Smooth muscle cell (in vitro differentiated cells): ENCODE results near the gene C11orf42. TPM values are rescaled to one million over a fixed set of nuclear protein-coding genes. Genes with fewer than 3 reads are reported as not detected.

Source experiments
- polyA plus RNA-seq: library from polyadenylated mRNA; unstranded; fragments of >200 nt; fragmentation: Nextera tagmentation; extraction: Ambion mirVana; gene quantifications from 2 replicates; pipeline ENCODE4 v1.2.1, GENCODE V29; 2016
- total RNA-seq: library from RNA; depleted of rRNA; stranded (reverse); fragments of >200 nt; gene quantifications from 2 replicates; pipeline ENCODE4 v1.2.3, GENCODE V29; 2014

The C11orf42 gene
- total and polyA plus RNA-seq, 2 experiments from 2014 or later = not detected

Other genes starting within 250 kb of the C11orf42 start
- 2.2 TPM in 1 of 2 replicates, not detected in the other for gene OR56A5, start 237.1 kb upstream of the C11orf42 start, total RNA-seq
- gene OR56A5, start 237.1 kb upstream of the C11orf42 start, polyA plus RNA-seq = not detected in 2 replicates
- 0.18 TPM in 1 of 2 replicates, not detected in the other for gene OR52L1, start 218.6 kb upstream of the C11orf42 start, total RNA-seq
- not detected in 2 replicates for gene OR52L1, start 218.6 kb upstream of the C11orf42 start, polyA plus RNA-seq
- gene OR56A4, start 198.6 kb upstream of the C11orf42 start, total RNA-seq = 0.13 TPM in 1 of 2 replicates, not detected in the other
- gene OR56A4, start 198.6 kb upstream of the C11orf42 start, polyA plus RNA-seq = not detected in 2 replicates
- gene OR56A1, start 174.8 kb upstream of the C11orf42 start, total RNA-seq = 0.04 and 0.22 TPM in 2 replicates
- not detected in 2 replicates for gene OR56A1, start 174.8 kb upstream of the C11orf42 start, polyA plus RNA-seq
- not detected in 2 replicates for gene OR56B4, start 97.9 kb upstream of the C11orf42 start, total RNA-seq
- 0.15 TPM in 1 of 2 replicates, not detected in the other for gene OR56B4, start 97.9 kb upstream of the C11orf42 start, polyA plus RNA-seq
- not detected in 2 replicates for gene OR52B2, start 35.2 kb upstream of the C11orf42 start, total RNA-seq
- gene OR52B2, start 35.2 kb upstream of the C11orf42 start, polyA plus RNA-seq = not detected in 2 replicates
- gene OR52W1, start 6.3 kb upstream of the C11orf42 start, total RNA-seq = not detected in 2 replicates
- not detected in 2 replicates for gene OR52W1, start 6.3 kb upstream of the C11orf42 start, polyA plus RNA-seq
- gene FHIP1B, start 29.1 kb downstream of the C11orf42 start, total RNA-seq = 16.2 and 17.9 TPM in 2 replicates
- gene FHIP1B, start 29.1 kb downstream of the C11orf42 start, polyA plus RNA-seq = 16.2 and 22.1 TPM in 2 replicates
- 0.58 TPM in 1 of 2 replicates, not detected in the other for gene CNGA4, start 33.5 kb downstream of the C11orf42 start, total RNA-seq
- not detected in 2 replicates for gene CNGA4, start 33.5 kb downstream of the C11orf42 start, polyA plus RNA-seq
- 0.09 and 0.27 TPM in 2 replicates for gene CCKBR, start 54.3 kb downstream of the C11orf42 start, total RNA-seq
- gene CCKBR, start 54.3 kb downstream of the C11orf42 start, polyA plus RNA-seq = 0.26 and 0.69 TPM in 2 replicates
- 134 and 177 TPM in 2 replicates for gene CAVIN3, start 114.9 kb downstream of the C11orf42 start, total RNA-seq
- 251 and 257 TPM in 2 replicates for gene CAVIN3, start 114.9 kb downstream of the C11orf42 start, polyA plus RNA-seq
- gene SMPD1, start 184.9 kb downstream of the C11orf42 start, total RNA-seq = 40.2 and 57.3 TPM in 2 replicates
- 50.0 and 56.6 TPM in 2 replicates for gene SMPD1, start 184.9 kb downstream of the C11orf42 start, polyA plus RNA-seq
- 31.1 and 36.7 TPM in 2 replicates for gene APBB1, start 213.5 kb downstream of the C11orf42 start, total RNA-seq
- gene APBB1, start 213.5 kb downstream of the C11orf42 start, polyA plus RNA-seq = 59.2 and 64.2 TPM in 2 replicates
- 0.40 and 3.5 TPM in 2 replicates for gene HPX, start 235.4 kb downstream of the C11orf42 start, total RNA-seq
- gene HPX, start 235.4 kb downstream of the C11orf42 start, polyA plus RNA-seq = 1.1 and 2.6 TPM in 2 replicates